GM12864 (cell line): Measurements from ENCODE around the gene KCNQ2.

Experiments used
- DNase-seq: peaks from one replicate; pipeline ENCODE4 v3.0.0-alpha.2; 2011; ENCODE audit warnings: low read depth
- H3K4me3 ChIP-seq: 2 replicates; pipeline ENCODE4 v1.5.1; 2011; ENCODE audit warnings: mild to moderate bottlenecking, low read depth, low read length, control low read depth
- CTCF ChIP-seq: IDR thresholded peaks from 2 replicates; pipeline ENCODE4 v1.5.1; 2011; ENCODE audit warnings: low read depth, mild to moderate bottlenecking, moderate library complexity, low read length, control low read depth, inconsistent platforms; ENCODE audit errors: missing control alignments

The KCNQ2 gene

GRCh38 chr20:63405102-63405730 is 67.2 kb downstream of the KCNQ2 start:
- no peak for DNase-seq
- TF ChIP-seq CTCF: no peak
- H3K4me3 ChIP-seq: no peak overlapping the region

- TF ChIP-seq CTCF: no peak
- H3K4me3 ChIP-seq: no peak overlapping the region
- no peak for DNase-seq
Measured at GRCh38 chr20:63404129-63405085, 68.0 kb downstream of the KCNQ2 start.

- H3K4me3 ChIP-seq: no peak overlapping the region
- no peak for TF ChIP-seq CTCF
- DNase-seq: no peak
Measured at GRCh38 chr20:63403403-63404105, 68.9 kb downstream of the KCNQ2 start.

GRCh38 chr20:63402860-63403220 is 69.6 kb downstream of the KCNQ2 start:
- DNase-seq: no peak
- TF ChIP-seq CTCF: no peak
- H3K4me3 ChIP-seq: no peak overlapping the region

- TF ChIP-seq CTCF: no peak
- no peak for DNase-seq
- no peak overlapping the region for H3K4me3 ChIP-seq
Measured at GRCh38 chr20:63402181-63402859, 70.1 kb downstream of the KCNQ2 start.

- TF ChIP-seq CTCF: no peak
- no peak for DNase-seq
- H3K4me3 ChIP-seq: no peak overlapping the region
Measured at GRCh38 chr20:63401384-63402110, 70.9 kb downstream of the KCNQ2 start.
